ENCODE measurements around the gene ATRN.

ATRN gene

DNA sequence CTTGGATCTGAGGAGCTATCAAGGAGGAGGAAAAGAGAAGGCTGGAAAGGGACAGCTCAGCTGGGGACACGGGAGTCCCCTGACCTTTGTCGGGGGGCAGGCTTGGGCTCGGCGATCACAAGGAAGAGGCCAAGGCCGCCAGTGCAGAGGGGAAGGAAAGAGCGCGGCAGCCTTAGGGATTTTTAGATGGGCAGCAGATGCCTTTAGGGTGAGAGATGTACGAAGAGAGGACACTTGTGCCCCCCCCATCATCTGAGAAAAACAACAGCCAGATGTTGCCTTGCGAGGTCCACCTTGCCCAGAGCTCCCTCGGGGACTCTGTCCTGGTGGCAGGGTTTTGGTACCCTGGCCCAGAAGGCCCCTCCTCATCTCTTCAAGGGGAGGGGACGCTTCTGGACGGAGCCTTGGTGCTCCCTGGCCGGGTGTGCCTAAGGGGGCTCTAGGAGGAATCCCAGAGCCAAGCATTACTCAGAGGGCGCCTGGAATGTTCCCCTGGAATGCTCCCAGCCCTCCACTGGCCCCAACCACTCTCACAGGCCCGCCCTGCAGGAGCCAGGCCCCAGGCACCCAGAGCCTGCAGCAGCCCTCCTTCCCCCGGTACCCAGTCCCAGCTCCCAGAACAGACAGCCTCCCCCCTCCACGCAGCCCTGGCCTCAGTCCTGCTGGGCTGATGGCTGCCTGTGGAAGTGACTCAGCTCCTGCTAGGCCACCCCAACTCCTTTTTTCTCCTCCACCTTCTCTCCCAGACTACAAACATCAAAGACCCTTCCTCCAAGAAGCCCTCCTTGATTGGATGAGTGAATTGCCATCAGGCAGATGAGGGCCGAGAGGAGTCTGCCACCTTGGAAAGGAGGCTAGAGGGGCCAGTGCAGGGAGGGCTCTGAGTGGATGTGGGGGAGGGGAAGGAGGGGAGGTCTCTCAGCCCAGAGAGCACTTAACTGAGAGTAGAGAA lies 209.2 kb downstream of the ATRN start:
- DNase-seq = no peak

DNA sequence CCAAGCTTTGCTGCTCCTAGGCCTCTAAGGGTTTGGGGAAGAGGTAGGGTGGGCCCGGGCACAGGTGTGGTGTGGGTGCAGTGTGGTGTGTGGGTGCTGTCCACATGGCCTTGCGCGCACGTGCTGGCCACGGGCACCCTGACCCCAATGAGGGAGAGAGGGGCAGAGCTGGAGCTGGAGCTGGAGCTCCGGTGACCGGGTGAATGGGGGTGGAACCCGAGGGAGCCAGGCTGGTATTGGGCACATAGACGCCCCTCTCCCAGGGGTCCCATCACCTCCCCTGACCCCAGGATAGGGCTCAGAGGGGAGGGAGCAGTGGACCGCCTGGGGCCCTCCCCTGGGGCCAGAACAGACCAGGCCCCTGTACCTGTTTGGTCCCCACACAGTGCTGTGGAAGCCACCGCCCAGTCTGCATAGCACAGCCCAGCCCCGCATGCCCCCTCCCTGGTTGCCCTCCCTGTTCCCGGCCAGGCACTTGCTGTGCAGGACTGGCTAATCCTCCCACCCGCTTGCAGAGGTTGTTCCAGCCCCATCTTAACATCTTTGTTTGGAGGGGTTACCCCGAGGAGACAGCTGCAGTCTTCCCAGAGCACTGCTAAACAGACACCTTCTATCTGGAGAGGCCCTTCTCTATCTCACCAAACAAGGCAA lies 210.0 kb downstream of the ATRN start:
- DNase-seq = no peak

DNA sequence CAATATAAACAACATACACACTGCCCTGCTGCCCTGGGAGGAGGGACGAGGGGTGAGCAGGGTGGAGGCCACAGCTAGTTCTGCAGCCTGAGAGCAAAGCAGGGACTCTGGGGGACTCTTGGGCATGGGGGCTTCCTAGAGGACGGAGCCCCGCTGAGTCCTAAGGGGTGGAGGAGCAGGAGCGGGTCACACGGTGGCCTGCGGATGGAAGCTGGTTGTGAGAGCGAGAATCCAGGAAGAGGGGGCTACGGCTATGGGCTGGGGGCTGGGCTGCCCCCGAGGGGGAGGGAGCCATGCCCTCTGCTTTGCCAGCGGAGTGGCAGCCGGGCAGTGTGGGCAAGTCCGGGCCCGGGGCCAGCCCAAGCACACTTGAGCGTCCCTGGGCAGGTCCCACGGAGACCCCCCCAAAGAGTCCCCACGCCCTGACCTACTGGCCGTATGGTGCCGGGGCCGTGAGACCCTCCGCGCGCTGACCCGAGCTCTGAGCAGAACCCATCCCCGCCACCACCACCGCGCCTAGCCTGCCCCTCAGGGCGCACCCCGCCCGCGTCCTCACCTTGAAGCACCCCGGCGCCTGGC lies 210.6 kb downstream of the ATRN start:
- no peak for DNase-seq

DNA sequence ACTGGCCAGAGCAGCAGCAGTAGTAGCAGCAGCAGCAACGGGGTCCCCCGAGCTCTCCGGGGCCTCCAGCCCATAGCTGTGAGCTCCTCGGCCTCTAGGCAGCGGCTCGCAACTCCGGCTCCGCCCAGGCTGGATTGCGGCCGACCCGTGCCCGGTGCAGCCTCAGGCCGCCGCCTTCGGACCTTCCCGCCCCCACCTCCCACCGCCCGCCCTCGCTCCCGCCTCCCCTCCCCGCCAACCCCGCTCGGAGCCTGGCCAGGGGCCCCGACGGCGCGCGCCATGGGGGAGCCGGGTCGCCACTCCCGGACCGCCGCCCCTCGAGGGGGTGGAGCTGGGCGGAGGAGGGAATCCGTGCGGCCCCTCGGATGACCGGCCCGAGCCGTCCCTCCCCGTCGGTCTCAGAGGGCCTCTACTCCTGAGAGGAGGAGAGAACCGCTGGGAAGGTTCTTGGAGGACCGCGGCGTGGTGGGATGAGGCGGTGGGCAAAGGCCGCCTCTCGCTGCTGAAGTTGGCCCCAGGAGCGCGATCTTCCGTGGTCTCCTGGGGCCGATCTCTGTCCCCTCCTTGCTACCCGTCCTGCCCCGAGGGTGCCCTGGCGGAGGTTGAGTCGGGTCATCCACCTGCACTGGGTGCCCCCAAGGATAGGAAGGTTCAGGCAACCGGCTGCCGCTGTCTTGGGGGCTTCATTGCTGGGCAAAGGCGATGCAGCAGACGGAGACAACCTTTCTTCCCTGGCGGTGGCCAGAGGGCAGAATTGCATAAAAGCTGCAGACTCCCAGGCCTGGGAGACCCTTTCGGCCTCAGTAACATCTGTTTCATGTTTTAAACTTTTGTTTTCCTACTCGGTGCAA lies 211.3 kb downstream of the ATRN start, which contains the start of gene ADAM33:
ADAM33 (minus strand) TSS at position 80 of the 851 bp plus-strand sequence; CDS start at position 74, 6 bp downstream.
- no peak for DNase-seq

DNA sequence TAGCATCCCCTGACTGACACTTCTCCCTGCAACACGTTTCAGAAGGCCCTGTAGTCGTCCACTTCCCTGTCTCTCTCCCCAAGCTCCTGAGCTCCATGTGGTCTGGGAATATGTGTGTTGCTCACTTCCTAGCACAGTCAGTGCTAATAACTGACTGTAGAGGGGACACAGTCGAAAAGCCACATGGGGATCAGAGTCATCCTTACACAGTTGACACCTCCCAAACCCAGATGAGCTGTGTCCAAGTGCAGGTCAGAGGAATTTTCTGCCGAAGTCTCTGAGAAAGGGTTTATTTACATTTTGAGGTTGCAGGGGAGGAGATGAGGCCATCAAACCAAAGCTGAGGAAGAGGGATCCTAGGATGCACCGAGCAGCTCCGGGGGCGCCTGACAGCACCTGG lies 214.5 kb downstream of the ATRN start:
- DNase-seq = no peak

DNA sequence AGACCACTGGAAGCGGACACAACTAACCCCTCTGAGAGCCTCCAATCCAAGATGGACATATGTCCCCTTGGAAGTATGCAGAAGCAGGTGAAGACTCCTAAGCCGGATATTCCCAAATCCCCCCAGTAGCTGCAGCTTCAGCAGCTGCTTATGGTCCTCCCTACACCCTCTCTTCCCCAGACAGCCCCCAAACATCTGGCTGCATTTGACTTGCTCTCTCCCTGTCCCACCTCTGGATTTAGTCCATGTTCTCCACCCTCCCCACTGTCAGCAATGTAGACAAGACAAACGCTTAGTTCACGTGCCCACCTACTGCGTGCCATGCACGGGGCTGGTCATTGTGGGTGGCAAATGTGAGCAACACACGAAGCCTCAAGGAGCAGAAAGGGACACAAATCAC lies 215.6 kb downstream of the ATRN start:
- no peak for DNase-seq

DNA sequence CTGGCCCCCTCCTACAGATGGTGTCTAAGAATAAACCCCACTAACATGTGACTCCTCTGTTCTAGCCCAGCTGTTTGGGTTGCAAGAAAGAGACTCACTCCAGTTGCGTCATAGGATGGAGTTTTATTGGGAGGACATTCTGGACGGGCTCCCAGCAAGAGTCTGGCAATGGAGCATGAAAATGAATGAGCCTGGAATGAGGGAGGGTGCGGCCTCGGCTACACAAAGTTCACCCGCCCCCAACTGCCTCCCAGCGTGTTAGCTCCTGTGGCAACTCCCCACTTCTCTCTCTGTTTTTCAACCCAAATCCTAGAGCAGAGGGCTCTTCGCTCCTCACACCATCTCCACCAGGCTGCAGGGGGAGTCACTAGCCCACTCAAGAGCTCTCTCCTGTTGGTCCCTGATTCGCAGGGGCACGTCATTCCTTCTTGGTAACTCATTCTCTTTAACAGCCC lies 216.1 kb downstream of the ATRN start:
- no peak for DNase-seq

DNA sequence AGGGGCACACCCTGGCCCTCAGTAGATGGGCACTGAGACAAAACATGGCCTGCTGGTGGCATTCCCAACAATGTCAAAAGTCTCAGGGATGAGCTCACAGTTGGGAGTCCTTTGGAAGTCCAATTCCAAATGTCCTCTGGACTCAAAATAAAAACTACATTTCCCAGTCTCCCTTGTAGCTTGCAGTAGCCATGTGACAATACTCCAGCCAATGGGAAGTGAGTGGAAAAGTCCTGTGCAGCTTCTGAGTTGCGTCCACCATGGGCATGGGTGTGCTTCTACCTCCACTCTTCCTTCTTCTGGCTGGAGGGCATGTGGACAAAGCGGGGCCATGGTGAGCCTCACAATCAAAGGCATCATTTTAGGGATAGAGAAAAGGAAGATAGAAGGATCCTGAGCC lies 216.8 kb downstream of the ATRN start:
- no peak for DNase-seq

DNA sequence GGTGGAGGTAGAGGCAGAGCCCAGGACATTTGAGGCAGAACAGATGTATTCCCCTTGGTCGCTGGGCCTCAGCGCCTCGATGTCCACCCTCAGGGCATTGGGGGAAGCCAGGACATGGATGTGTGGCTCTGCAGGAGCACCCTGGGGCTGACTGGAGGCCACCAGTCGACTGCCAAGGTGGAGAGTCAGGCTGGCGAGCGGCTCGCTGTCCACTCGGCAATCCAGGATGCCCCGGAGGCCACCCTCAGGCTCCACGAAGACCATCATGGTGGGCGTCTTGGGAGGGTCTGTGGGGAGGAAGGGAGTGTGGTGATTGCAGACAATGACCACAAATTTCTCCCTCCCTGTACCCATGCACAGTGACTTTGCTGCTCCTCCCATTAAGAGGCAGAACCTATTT lies 219.2 kb downstream of the ATRN start:
- no peak for DNase-seq

DNA sequence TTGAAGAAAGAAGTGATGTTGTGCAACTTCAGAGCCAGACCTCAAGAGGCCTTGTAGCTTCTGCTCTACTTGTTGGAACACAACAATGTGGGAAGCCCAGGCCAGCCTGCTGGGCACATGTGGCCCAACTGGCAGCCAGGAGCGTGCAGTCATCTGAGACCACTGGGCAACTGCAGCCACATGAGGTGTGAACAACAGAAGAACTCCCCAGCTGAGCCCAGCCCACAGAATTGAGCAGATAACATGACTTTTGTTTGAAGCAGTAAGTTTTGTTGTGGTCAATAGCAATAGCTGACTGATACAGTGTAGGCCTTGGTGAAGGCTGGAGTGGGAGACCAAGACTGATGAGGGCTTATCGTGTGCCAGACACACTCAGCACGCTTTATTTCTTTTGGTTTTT lies 219.6 kb downstream of the ATRN start:
- no peak for DNase-seq

DNA sequence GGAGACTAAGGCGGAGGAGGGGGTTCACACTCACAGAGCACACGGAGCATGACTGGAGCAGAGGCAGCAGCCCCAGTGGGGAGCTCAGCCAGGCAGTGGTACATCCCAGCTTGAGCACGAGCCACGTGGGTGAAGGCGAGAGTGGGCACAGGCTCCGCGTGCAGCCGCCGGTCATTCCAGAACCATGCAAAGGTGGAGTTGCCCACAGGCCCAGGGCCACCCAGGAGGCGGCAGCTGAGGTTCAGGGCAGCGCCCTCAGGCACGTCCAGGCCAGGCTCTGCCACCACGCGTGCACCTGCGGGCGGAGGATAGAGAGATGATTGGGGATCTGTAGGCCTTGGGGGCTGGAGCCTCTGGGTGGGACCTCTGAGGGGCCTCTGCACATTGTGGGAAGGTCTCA lies 220.5 kb downstream of the ATRN start:
- DNase-seq = no peak

DNA sequence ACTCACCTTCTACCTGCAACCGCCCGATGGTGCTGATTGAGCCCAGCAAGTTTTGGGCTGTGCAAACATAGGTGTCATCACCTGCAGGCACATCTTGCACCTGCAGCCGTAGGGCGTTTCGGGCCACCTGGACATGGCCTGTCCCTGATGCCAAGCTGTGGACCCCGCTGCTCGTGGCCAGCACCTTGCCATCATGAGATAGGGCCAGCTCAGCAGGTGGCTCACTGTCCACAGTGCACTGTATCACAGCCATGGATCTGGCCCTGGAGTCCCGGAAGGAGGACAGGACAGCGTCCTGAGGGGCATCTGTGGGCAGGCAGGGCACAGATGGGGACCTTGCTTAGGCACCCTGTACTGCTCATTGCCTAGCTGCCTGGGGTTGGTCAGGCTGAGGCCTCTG lies 221.1 kb downstream of the ATRN start:
- no peak for DNase-seq

DNA sequence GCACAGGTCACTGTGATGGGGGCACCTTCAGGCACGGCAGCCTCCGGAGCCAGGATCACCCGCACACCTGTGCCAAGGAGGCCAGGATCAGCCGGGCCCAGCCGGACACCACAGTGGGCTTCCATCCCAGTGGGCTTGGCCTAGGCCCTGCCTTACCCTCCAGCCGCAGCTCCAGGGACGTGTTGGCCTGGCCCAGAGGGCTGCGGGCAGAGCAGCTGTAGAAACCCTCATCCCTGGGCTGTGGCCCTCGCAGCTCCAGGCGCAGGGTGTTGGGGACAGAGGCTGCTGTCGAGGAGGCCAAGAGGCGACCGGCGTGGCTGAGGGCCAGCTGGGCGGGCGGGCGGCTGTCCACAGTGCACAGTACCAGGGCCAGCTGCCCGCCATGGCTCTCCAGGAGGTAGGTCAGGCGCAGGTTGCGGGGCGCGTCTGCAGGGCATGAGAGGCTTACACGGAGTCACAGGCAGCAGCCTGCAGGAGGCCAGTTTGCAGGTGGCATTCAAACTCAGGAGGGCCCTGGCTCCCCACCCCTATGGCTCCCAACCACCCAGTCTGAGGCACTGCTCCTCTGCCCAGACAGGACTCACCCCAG lies 222.0 kb downstream of the ATRN start:
- no peak for DNase-seq

DNA sequence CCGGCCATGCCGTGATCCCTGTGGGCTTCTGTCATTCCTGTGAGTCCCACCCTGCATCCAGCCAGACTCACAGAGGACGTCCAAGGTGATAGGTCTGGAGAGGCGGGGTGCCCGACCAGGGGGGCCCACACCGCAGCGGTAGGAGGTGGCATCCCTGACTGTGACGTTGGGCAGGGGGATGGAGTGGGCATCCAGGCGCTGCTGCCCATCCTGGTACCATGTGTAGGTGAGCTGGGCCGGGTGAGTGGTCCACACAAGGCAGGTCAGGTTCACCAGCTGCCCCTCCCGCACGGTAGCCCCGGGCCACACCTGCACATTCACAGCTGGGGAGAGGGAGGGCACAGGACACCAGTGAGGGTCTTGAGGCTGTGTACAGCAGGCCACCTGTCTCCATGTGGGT lies 222.6 kb downstream of the ATRN start:
- no peak for DNase-seq

DNA sequence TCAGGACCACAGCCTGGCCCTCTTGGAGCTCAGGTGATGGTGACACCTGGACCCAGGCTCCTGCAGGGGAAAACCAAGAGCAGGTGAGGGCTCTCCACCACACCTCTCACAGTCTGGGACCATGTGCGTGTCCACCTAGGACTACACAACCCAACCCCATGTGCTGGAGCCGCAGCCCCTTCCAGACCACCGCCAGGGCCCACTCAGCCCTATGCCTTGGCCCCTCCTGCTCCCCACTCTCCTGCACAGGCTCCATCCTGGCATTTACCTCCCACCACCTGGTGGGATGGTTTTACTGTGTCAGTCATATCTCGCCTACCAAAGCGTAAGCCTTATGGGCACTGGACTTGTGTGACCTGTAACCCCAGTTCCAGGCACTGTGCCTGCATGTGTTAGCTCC lies 224.0 kb downstream of the ATRN start:
- no peak for DNase-seq

DNA sequence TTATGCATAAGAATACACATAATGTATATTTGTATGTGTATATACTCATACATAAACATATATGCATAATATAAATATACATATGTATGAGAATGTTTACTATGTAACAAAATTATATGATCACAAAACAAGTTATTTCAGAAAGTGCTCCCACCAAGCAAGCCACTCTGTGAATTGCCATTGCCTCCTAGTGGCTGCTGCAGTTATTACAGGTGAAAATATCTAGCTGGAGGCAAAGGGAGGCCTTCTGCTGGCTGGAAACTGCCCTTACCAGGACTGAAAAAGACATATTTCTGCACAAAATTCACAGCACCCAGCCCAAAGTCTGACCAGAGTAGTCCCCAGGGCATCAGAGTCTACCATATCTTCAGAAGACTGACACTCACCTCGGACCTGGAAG lies 225.4 kb downstream of the ATRN start:
- DNase-seq = no peak

DNA sequence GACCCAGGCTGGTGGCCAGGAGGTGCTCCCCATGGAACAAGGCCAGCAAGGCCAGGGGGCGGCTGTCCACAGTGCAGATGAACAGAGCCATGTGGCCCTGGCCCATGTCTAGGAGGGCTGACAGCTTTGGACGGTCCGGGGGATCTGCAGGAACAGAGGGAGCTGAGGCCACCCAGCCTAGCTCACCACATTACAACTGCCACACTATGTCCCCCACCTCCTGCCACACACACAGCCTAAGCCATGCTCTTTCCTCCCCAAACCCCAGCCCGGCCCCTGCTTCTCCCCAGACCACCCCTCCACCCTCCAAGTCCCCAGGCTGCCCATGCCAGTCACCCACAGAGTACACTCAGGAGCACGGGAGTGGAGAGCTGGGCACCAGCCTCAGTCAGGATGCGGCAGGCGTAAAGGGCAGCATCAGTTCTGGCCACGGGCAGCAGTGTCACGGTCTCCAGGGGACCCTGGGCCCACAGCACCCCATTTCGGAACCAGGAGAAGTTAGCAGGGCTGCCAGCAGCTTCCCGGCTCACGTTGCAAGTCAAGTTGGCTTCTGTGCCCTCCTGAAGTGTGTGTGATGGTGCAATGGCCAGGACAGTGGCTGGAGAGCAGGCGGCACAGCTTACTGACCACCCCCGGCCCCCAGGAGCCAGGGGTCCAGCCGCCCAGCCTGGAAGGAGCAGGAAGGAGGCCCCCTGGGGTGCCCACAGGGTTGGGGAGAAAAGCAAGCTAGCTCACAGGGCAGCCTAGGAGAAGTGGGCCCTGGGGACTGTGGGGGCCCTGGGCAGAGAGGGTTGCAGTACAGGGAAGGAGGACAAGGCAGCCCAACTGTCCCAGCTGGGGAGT lies 226.1 kb downstream of the ATRN start:
- DNase-seq = no peak

DNA sequence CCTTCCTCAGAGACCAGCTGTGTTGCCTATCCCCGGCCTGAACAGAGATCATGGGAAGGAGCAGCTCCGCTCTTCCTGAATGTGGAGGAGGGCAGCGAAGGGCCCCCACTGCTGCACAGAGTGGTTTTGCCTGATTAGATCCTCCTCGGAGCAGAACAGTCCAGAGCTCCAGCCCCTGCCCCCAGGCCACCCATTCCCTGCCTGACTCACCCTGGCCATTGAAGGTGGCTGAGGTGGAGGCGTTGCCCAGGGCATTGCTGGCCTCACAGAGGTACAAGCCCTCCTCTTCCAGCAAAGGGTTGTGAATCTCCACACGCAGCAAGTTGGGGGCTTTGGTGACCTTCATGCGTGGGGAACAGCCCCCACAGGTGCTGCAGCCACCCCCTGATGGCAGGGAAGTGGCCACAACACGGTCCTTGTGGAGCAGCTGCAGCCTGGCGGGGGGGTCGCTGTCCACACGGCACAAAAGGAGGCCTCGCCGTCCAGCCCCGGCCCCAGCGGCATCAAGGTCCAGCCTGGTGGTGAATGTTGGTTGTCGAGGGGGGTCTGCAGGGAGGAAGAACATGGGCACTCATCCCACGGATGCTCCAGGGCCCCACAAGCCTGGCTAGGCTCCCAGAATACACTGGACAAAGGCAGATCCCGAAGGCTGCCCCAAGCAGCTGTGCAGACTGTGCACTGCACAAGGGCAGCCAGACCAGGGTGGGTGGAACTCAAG lies 226.9 kb downstream of the ATRN start:
- no peak for DNase-seq

DNA sequence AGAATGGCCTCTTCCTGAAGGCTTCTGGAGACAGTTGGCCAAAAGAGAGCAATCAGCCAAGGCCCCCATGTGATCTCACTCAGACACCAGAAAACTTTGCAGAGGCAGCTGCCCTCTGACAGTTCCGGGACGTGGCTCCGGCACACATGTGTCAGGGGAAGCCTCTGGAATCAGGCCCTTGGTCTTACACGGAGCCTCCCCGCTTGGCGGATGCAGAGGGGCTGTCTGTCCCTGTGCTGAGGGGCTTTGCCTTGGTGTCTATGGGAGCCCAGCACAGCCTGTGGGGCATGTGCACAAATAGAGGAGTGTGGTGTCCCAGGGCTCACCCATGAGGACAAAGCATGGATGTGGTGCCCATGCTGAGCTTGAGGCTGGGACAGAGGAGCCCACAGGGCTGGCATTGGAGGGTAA lies 227.8 kb downstream of the ATRN start:
- DNase-seq = no peak

DNA sequence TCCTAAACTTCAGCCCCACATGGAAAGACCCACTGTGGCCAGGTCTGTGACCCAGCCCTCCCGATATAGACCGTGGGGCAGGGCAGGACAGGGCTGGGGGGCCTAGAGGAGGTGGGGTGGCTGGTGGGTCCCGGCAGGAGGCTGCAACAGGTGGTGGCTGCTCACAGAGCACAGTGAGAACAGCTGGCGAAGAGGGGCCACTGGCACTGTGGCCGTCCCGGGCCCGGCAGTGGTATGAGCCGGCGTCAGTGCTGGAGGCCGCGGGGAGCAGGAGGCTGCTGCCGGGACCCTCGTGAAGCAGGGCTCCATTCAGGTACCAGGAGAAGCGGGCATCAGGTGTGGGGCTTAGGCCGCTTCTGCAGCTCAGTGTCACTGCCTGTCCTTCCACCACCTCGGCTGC lies 228.2 kb downstream of the ATRN start:
- DNase-seq = no peak
